NCI-H2196 (cell line): ENCODE data around the gene TMIGD1.

Experiments
- DNase-seq: peaks from one replicate; lab custom pipeline; 2025; ENCODE audit not compliant: unreplicated experiment; lab: John Stamatoyannopoulos, UW

TMIGD1 gene, protein sequence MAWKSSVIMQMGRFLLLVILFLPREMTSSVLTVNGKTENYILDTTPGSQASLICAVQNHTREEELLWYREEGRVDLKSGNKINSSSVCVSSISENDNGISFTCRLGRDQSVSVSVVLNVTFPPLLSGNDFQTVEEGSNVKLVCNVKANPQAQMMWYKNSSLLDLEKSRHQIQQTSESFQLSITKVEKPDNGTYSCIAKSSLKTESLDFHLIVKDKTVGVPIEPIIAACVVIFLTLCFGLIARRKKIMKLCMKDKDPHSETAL

GRCh38 chr17:30333503-30334360, at the start of gene TMIGD1:
Gene TMIGD1, minus strand, starts transcription at chr17:30334057. Its CDS starts 1,924 bp downstream, at chr17:30332133.
- DNase-seq = no peak

- no peak for DNase-seq
These were observed 48.5 kb upstream of the TMIGD1 start for GRCh38 chr17:30382345-30382744.

- no peak for DNase-seq
These were observed 47.4 kb upstream of the TMIGD1 start for GRCh38 chr17:30381340-30381659.

- DNase-seq = no peak
These were observed 46.9 kb upstream of the TMIGD1 start for GRCh38 chr17:30380643-30381339.

GRCh38 chr17:30379903-30380381, 46.1 kb upstream of the TMIGD1 start:
- DNase-seq = no peak

GRCh38 chr17:30379303-30379902, 45.5 kb upstream of the TMIGD1 start:
- no peak for DNase-seq

GRCh38 chr17:30378825-30379302, 45.0 kb upstream of the TMIGD1 start, which contains the start of gene CPD:
Gene CPD, plus strand, starts transcription at chr17:30378927. Its CDS starts 54 bp downstream, at chr17:30378981.
- DNase-seq = peak; percentile 87

GRCh38 chr17:30378241-30378824, 44.5 kb upstream of the TMIGD1 start:
- DNase-seq = no peak

GRCh38 chr17:30377574-30378240, 43.9 kb upstream of the TMIGD1 start:
- no peak for DNase-seq

GRCh38 chr17:30376621-30377452, 43.0 kb upstream of the TMIGD1 start:
- peak; percentile 66 for DNase-seq

DNA sequence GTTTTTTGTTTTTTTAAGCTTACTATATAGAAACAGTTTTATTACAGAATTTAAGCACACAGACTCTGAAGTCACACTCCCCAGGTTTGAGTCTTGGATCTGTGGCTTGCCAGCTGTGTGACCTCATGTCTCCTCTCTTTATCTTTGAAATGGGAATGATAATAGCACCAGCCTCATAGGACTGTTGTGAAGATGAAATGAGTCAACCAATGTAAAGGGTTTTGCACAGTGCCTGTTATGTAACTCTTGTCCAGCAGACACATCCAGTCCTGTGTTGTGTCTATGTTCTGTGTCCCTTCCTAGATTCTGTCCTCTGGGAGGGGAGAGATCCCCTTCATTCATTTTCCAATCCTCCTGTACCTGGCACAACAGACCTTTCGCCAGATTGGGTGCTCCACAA, 41.8 kb upstream of the TMIGD1 start:
- no peak for DNase-seq

DNA sequence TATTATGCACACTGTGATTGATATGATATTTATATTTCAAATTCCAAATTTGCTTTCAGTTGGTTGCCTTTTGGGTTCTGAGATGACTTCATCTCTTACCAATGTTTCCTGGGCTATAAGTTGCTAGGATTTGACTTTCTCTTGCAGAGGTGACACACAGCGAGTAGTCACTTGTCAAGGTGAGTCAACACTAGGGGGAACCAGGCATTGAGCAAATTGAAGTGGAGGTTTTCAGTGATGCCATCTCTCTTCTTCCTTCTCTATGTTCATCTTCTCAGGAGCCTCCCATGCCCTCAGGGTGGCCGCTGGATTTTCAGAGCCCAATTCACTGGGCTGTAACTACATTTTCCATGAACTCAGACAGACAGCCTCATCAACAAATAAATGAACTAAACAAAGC, 38.9 kb upstream of the TMIGD1 start:
- DNase-seq = no peak

DNA sequence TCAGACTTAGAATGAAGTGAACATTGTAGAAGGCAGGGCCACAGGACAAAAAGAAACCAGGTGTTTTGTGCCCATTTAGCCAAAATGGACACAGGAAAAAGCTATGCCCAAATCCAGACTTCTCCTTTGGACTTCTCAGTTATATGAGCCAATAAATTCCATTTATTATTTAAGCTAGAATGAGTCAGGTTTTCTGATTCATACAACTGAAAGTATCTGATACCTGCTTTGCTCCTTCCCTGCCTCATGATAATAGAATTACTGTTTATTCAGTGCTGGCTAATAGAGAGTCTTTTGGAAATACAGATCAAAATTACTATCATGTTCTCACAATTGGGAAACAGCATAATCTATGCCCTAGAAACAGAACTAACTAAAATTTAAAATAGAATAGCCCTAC, 36.1 kb upstream of the TMIGD1 start:
- peak; percentile 8 for DNase-seq

DNA sequence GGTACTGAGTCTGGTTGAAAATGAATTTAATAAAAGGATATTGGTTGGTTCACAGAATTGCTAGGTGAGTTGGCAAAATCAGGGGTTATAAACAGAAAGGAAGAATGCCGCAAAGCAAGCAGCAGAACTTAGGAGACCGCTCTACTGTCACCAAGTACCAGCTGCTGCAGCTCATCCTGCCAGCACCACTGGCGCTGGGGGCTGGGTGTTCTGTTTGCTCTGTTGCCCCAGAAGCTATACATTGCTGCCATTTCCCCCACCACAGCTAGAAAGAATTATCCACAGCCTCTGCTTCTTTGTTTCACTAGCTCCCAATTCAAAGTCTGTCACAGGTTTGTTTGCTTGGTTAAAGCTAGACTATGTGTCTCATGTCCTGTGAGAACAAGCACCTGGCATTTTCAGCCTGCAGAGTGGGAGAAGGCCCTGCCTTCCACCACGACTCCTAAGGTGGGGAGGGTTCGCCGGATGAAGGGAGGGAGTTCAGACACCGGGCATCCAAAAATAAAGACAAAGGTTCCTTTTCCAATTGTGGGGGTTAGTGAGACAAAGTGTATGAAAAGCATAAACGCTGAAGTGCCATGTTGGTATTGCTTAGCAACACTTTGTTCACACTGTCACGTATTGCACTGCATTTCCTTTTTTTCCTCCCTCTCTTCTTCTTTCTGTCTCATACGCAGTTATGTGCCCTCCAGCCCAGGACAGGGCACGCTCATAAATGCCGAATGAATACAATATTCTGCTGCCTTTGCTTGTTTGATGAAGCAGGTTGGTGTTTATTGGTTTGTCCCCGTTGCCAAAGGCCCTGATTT, 35.3 kb upstream of the TMIGD1 start:
- DNase-seq = no peak

GRCh38 chr17:30366536-30366935, 32.7 kb upstream of the TMIGD1 start:
- DNase-seq = no peak

DNA sequence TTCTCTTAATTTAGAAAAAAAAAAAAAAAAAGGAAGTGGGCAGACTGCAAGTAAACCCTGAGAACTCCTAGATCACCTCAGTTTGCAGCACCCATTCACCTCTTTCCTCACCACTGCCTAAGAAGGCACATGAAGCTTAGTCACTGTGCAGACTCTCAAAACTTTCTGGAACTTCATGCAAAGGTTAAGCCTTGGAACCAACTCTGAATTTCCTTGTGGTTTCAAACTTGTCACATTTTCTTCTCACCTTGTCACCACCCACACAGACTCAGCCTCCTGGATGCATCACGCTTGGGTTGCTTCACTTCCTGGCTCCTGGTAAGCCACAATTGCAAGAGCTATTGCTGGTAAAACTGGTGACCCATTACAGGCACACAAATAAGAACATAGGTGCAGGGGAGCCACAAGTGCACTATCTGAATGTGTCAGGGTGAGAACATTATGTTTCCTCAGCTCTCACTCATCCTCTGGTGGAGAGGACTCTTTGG, 29.9 kb upstream of the TMIGD1 start:
- DNase-seq = no peak

GRCh38 chr17:30361766-30362279, 28.0 kb upstream of the TMIGD1 start:
- DNase-seq = no peak
